Keratinocyte (primary cell): ENCODE measurements around the gene KIAA0825. TPM values are rescaled to one million over a fixed set of nuclear protein-coding genes. Genes with fewer than 3 reads are reported as not detected.

ENCODE experiments used
- DNase-seq: peaks from one replicate; pipeline ENCODE4 v3.0.0-alpha.2; 2011; ENCODE audit warnings: low read depth, missing footprints, low spot score
- FAIRE-seq: peaks from 2 replicates; lab custom pipeline; 2011; peaks lifted over from hg19 to GRCh38; lab: Jason Lieb, UNC
- H2AFZ ChIP-seq: 2 replicates; pipeline ENCODE4 v1.6.0; 2012; ENCODE audit warnings: low read length, control low read depth, inconsistent platforms; ENCODE audit not compliant: control insufficient read depth
- H3K27ac ChIP-seq: 2 replicates; pipeline ENCODE4 v1.5.1; 2011; ENCODE audit warnings: low read length; ENCODE audit not compliant: control insufficient read depth, insufficient read depth
- H3K27me3 ChIP-seq: 3 replicates; pipeline ENCODE4 v1.6.0; 2011; ENCODE audit warnings: low read length; ENCODE audit not compliant: control insufficient read depth, insufficient read depth; ENCODE audit errors: extremely low read depth
- H3K36me3 ChIP-seq, 2 experiments: 2 replicates in 1 of 2; 3 replicates in 1 of 2; pipeline ENCODE4 v1.5.1; 2011; ENCODE audit warnings: low read length in 2 of 2, mild to moderate bottlenecking in 1 of 2; ENCODE audit not compliant: control insufficient read depth in 2 of 2, insufficient read depth in 2 of 2; ENCODE audit errors: extremely low read depth in 1 of 2
- H3K4me1 ChIP-seq: 3 replicates; pipeline ENCODE4 v1.5.1; 2011; ENCODE audit warnings: low read length; ENCODE audit not compliant: control insufficient read depth, insufficient read depth; ENCODE audit errors: extremely low read depth
- H3K4me2 ChIP-seq: 3 replicates; pipeline ENCODE4 v1.6.0; 2011; ENCODE audit warnings: low read depth, low read length; ENCODE audit not compliant: control insufficient read depth, insufficient read depth; ENCODE audit errors: extremely low read depth
- H3K4me3 ChIP-seq, 3 experiments: fragments of 200-600 bp in 1 of 3; sonication (generic) in 1 of 3; 2 replicates in 2 of 3; 3 replicates in 1 of 3; pipeline ENCODE4 v1.5.1; 2011 to 2016; ENCODE audit warnings: low read length in 3 of 3, mild to moderate bottlenecking in 3 of 3, control low read depth in 2 of 3, inconsistent platforms in 1 of 3, low read depth in 1 of 3, mixed read lengths in 1 of 3, mixed run types in 1 of 3, moderate library complexity in 1 of 3; ENCODE audit not compliant: control insufficient read depth in 2 of 3, insufficient read depth in 2 of 3; ENCODE audit errors: extremely low read depth in 1 of 3
- H3K79me2 ChIP-seq: 2 replicates; pipeline ENCODE4 v1.6.0; 2012; ENCODE audit warnings: low read length; ENCODE audit not compliant: control insufficient read depth, insufficient read depth
- H3K9ac ChIP-seq: 3 replicates; pipeline ENCODE4 v1.6.0; 2011; ENCODE audit warnings: low read length; ENCODE audit not compliant: control insufficient read depth, insufficient read depth; ENCODE audit errors: extremely low read depth
- H3K9me1 ChIP-seq: 3 replicates; pipeline ENCODE4 v1.6.0; 2011; ENCODE audit warnings: low read length; ENCODE audit not compliant: control insufficient read depth, insufficient read depth; ENCODE audit errors: extremely low read depth
- H3K9me3 ChIP-seq: 2 replicates; pipeline ENCODE4 v1.5.1; 2012; ENCODE audit warnings: low read depth, low read length; ENCODE audit not compliant: control insufficient read depth
- H4K20me1 ChIP-seq: 3 replicates; pipeline ENCODE4 v1.6.0; 2011; ENCODE audit warnings: low read length; ENCODE audit not compliant: control insufficient read depth, insufficient read depth; ENCODE audit errors: extremely low read depth
- CTCF ChIP-seq, 3 experiments: IDR thresholded peaks in 1 of 3; conservative IDR thresholded peaks in 1 of 3; optimal IDR thresholded peaks in 1 of 3; 2 replicates in 2 of 3; 3 replicates in 1 of 3; pipeline versions ENCODE3 to v1.5.1; 2011; ENCODE audit warnings: low read length in 3 of 3, mild to moderate bottlenecking in 3 of 3, moderate library complexity in 2 of 3, control low read depth in 1 of 3, inconsistent platforms in 1 of 3; ENCODE audit not compliant: insufficient read depth in 2 of 3; ENCODE audit errors: extremely low read depth in 1 of 3
- EZH2 ChIP-seq: IDR thresholded peaks from one replicate; pipeline ENCODE4 v1.6.1; 2012; ENCODE audit warnings: inconsistent platforms, mild to moderate bottlenecking, low read length, moderate library complexity
- dilution Hi-C: fragments of 300-500 bp; cut with MboI; formaldehyde crosslinking; loops from one replicate; pipeline ENCODE4 v1.7.0; 2020; ENCODE audit warnings: low sequenced_read_pairs; ENCODE audit not compliant: extremely low pct_ligation_motif_present
- polyA plus RNA-seq, 5 experiments: library from polyadenylated mRNA; depleted of rRNA in 3 of 5; stranded (reverse) in 3 of 5; stranded (forward) in 1 of 5; unstranded in 1 of 5; fragments of >200 nt; gene quantifications; 1 replicate in 1 of 5; 2 replicates in 3 of 5; 3 replicates in 1 of 5; pipeline versions ENCODE4 v1.2.1 to v1.2.3, GENCODE V29; 2011 to 2012; ENCODE audit warnings: missing spikeins in 2 of 5, low read depth in 1 of 5, low replicate concordance in 1 of 5

Gene KIAA0825
- polyA plus RNA-seq, 1 donor (not counting 4 experiments of a cell fraction or from before 2014, with no cell fraction given): 1.2 TPM

DNA sequence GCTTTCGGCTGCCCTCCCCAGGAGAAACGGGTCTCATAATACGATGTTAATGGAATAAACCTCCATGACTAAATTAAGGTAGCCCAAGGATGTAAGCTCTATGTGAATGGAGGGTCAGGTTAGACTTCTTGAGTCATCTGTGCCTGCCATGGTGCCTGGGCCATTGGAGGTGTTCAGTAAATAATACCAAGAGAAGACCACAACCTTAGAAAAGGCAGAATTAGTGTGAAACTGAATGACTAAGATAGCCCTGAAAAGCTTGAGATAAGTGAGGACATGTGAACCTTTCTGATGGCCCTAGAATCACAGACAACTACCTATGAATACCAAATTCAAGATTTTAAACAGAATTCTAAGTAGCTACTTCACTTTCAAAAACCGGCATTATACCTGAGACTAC, 160.6 kb downstream of the KIAA0825 start:
- dilution Hi-C loops: no loop called here
- Histone ChIP-seq H3K9me3 (no peaks in the 10 kb centered on the region), H3K4me2 (no peak overlapping the region), H4K20me1 (no peaks in the 10 kb centered on the region), H3K4me3 (no peak overlapping the region), H3K79me2 (no peaks in the 10 kb centered on the region), H3K9me1 (no peaks in the 10 kb centered on the region), H3K4me1 (no peaks in the 10 kb centered on the region), H3K9ac (no peak overlapping the region), H3K27me3 (no peaks in the 10 kb centered on the region), H2AFZ (no peak overlapping the region), H3K36me3 (no peaks in the 10 kb centered on the region), H3K27ac (no peak overlapping the region)
- DNase-seq: no peak
- TF ChIP-seq CTCF (optimal IDR thresholded peaks at IDR 0.05 in 1 of 3, IDR thresholded peaks at IDR 0.05 in 1 of 3, conservative IDR thresholded peaks at IDR 0.05 in 1 of 3; ENCODE audit: extremely low read depth in 1 of 3, insufficient read depth in 2 of 3, low read length in 3 of 3): no peak
- no peak for TF ChIP-seq EZH2
- no peak for FAIRE-seq

DNA sequence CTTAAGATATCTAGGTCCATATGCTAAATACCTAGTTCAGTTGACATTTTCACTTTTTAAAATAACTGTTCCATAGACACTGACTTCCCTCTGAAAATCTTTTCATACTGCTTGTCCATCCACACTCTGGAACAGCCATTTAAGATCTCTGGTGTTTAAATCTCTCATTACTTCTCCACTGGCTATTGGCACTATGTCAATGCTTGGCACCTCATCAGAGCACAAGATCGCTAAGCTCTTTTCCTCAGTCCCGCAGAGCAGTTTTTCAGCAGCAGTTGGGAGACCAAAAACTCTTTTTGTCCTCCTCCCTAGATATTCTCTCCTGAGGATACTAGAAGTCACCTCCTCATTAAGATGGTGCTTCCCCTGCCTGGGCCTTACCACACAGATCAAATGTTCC, 172.7 kb downstream of the KIAA0825 start:
- H2AFZ ChIP-seq: no peak overlapping the region
- H3K4me3 ChIP-seq: no peak overlapping the region
- no peak overlapping the region for H3K9ac ChIP-seq
- H3K4me1 ChIP-seq: no peaks in the 10 kb centered on the region
- no peak overlapping the region for H3K4me2 ChIP-seq
- no peaks in the 10 kb centered on the region for H3K9me3 ChIP-seq
- no peaks in the 10 kb centered on the region for H4K20me1 ChIP-seq
- no peaks in the 10 kb centered on the region for H3K27me3 ChIP-seq
- H3K79me2 ChIP-seq: no peaks in the 10 kb centered on the region
- FAIRE-seq: no peak
- TF ChIP-seq CTCF (optimal IDR thresholded peaks at IDR 0.05 in 1 of 3, IDR thresholded peaks at IDR 0.05 in 1 of 3, conservative IDR thresholded peaks at IDR 0.05 in 1 of 3; ENCODE audit: extremely low read depth in 1 of 3, insufficient read depth in 2 of 3, low read length in 3 of 3) (no peak), EZH2 (no peak)
- no peak overlapping the region for H3K27ac ChIP-seq
- no peaks in the 10 kb centered on the region for H3K9me1 ChIP-seq
- dilution Hi-C loops: no loop called here
- H3K36me3 ChIP-seq: no peaks in the 10 kb centered on the region
- DNase-seq: no peak
